HG03095 (cell line): ENCODE data around the gene NKAIN4.
"Not testable (repeated sequence)": the region's sequence is repeated elsewhere in the genome, so short reads cannot be mapped to it uniquely, and the experiment has no call there.

Experiments
- ATAC-seq: cut with Tn5 transposase; IDR thresholded peaks from one replicate; pipeline ENCODE4 v1.9.1; 2021; ENCODE audit warnings: moderate library complexity; ENCODE audit not compliant: unreplicated experiment

Gene NKAIN4

DNA sequence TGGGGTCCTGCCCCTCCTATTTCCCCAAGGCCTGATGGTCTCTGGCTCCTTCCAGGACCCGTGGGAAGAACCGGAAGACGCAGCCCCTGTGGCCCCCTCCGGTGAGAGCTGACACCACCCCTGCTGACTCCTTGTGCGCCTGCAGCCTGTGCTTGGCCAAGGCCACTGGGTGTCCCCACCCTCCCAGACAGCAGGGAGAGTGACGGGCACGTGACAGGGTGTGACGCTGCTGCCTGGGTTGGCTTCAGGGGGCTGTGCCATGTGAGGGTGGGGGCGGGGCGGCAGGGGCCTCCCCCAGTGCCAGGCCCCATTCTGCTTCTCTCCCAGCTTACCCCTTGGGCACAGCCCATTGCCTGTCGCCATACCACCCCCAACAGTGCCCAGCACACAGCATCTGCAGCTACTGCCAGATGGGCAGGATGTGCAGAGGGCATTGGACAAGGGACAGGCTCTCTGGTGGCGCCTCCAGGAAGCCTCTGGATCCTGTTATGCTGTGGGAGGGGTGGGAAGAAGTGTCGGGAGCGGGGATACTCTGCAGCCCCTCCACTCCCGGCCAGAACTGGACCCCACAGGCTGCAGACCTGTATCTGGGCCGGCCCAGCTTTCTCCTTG lies 15.6 kb downstream of the NKAIN4 start:
- no peak for ATAC-seq

DNA sequence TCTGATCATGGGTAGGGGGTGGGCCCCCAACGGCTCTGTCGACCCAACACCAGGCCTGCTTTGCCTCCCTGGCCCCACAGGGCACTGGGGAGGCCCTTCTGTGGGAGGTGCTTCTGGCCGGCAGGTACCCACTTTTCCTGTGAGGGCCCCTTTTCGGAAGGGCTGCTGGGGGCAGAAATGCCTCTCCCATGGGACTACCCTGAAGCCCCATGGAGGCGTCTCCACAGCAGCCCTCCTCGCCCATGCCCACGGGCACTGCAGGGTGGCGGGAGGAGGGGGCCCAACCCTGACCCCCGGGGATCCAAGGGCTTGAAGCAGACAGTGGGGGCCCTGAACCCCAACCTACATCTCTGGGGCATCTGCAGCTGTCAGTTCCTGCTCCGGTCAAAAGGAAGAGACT lies 16.2 kb downstream of the NKAIN4 start:
- ATAC-seq: no peak

DNA sequence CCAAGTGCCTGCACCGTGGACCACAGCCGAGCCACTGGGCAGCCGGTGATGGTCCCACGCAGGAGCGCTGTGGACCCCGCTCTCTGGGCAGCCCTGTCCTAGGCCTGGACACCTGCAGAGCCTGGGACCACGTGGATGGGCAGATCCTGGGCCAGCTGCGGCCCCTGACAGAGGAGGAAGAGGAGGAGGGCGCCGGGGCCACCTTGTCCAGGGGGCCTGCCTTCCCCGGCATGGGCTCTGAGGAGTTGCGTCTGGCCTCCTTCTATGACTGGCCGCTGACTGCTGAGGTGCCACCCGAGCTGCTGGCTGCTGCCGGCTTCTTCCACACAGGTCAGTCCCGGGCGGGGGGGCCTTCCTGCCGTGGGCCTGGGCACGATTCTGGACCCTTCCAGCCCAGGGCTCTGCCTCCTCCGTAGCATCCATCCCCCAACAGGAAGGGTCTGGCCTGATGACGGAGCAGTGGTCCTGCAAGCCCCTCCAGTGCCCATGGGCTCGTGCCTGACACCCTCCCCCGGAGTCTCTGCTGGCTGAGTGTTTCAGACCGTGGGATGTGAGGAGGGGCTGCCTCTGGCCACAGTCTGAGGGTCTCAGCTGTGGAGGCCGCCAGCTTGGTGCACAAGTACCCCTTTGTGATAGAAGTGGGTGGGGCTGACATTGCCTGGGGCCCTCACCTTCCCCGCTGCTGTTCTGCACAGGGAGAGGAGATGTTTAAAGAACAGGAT lies 18.0 kb downstream of the NKAIN4 start:
- no peak for ATAC-seq

DNA sequence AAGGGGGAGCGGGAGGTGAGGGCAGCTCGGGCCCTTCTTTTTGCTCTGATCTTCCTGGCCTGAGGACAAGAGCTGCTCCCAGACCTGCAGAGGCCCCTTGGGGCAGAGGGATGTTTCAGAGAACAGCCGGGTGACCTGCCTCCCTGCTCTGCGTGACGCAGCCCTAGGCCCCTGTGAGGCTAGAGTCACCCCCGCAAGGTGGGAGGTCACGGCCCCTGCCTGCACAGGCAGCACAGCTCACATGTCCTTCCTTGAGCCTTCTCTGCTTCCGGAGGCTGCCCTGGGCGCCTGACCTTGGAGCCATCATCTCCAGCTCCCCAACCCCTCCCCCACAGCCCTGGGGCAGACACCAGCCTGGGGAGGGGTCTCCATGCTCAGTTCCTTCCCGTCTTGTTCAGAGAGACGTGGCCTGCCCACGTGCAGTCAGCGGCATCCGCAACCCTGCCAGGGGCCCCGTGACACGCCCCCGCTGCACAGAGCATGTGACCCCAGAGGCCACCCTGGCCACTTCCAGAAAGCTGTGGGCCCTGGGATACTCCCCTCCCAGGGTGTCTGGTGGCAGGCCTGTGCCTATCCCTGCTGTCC lies 18.8 kb downstream of the NKAIN4 start, which contains the start of gene BIRC7:
BIRC7 (plus strand) TSS at position 507 of the 585 bp plus-strand sequence. CDS start 192 bp downstream, outside the sequence.
- no peak for ATAC-seq

DNA sequence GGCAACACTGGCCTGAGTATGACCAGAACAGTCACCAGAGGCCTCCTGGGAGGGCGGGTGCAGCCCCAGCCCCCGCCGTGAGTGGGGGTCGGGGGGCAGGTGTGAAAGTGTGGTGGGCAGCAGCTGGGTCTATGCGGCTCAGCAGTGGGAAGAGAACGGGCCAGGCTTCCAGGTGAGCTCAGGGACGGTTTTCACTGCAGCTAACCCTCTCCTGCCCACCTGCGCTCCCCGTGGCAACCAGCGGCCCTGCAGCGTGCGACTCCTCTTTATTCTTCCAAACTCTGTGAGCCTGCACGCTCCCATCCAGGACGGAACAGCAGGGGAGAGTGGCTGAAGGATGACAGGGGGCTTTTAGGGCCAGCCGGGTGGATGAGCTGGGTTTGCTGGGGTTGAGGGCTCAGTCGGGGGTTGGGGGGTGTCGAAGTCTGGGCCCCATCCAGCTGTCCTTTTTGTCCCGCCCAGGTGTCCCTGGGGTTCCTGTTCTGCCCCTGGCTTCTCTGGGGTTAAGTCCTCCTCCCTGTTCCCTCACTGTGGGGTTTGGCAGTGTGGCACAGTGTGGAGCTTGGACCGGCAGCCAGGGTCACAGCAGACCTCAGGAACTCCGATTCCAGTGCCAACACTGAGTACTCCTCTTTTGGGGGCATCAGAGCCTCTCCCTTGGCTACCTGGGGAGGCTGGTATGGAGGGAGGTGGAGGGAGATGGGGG lies 19.4 kb downstream of the NKAIN4 start:
- ATAC-seq: no peak

DNA sequence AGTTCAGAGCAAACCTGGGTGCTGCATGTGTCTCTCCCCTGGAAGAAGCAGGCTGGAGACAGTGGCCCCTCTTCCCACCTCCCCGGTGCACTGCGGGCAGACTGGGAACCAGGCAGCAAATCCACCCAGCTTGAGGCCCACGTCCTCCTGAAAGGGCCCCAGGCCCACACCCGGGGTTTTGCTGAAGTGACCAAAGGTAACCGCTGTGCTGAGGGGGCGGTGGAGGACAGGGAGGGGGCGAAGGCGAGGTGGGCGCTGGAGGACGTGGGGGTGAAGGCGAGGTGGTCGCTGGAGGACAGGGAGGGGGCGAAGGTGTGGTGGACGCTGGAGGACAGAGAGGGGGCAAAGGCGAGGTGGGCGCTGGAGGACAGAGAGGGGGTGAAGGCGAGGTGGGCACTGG lies 20.3 kb downstream of the NKAIN4 start:
- no peak for ATAC-seq

DNA sequence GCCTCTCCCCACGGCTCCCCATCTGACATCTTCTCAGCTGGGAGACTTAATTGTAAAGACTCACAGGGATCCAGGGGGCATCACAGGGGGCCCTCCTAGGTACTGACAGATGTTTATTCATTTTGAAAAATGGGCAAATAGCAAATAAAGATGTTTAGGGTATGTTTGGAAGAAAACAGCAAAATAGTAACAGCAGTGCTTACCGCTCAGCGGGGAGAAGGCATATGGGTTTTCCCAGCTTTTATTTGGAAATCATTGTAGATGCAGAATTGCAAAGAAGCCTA lies 21.3 kb downstream of the NKAIN4 start:
- ATAC-seq: no peak

DNA sequence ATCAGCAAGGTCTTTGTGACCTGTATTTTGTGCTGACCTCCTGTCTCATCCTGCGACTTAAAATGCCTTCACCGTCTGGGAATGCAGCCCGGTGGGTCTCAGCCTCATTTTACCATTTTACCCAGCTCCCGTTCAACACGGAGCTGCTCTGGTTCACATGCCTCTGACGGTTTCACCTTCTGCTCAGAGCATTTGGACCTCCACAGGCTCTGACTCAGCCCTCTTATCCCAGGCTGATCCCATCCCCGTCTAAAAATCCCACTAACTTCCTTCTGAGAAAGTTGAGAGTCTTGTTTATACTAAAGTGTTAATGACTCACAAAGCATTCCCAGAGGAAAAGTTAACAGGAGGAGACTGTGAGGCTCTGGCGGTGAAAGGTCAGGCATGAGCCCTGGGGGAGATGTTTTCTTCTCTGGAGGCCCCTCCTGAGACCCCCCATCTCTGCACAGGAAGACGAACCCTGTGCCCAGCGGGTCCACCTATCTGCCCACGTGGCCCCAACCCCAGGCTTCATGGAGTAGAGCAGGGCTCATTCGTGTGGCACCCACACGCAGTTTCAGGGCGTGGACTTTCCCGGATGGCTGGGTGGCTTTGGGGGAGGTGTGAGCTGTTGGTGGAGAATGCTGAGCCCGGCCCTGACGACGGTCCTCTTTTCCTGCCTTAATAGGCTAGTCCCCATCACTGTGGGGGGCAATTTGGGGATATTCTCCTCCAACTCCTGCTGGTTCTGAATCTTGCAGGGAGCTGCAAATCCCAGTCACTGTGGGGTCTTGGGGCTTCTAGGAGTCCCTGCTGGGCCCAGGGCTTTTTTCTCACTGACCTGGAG lies 21.8 kb downstream of the NKAIN4 start:
- no peak for ATAC-seq

DNA sequence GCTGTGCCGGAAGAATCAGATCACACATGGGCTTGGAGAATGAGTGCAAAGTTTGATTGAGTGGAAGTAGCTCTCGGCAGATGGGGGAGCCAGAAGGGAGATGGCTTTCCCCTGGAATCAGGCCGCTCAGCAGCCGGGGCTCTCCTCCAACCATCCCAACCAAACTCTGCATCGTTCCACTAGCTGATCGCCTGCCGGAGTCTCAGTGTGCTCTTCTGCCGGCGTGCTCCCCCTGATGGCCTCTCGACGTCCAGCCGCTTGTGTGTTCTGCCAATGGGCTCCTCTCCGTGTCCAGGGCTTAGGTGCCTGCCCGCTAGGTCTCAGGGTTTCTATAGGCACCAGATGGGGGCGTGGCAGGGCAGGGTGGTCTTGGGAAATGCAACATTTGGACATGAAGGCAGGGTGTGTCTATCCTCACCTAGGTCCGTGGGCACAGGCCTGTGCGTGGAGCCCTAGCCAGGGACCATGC lies 23.4 kb downstream of the NKAIN4 start:
- ATAC-seq: no peak

DNA sequence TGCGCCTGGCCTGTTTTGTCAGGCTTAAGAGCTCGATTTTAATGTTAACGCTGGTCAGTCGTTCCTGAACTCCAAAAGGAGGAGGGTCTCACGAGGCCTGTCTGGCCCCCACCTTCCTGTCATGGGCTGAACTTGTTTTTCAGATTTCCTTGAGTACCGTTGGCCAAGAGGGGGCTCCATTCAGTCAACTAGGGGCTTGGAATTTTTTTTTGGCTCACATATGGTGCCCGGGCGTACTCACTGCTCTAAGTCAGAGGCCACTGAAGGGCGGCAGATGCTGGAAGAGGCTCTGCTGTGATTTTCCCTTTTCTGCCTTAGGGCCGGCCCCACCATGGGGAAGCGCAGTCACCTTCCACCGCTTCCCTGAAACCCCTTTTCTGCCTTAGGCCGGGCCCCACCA lies 25.5 kb downstream of the NKAIN4 start:
- ATAC-seq: no peak

DNA sequence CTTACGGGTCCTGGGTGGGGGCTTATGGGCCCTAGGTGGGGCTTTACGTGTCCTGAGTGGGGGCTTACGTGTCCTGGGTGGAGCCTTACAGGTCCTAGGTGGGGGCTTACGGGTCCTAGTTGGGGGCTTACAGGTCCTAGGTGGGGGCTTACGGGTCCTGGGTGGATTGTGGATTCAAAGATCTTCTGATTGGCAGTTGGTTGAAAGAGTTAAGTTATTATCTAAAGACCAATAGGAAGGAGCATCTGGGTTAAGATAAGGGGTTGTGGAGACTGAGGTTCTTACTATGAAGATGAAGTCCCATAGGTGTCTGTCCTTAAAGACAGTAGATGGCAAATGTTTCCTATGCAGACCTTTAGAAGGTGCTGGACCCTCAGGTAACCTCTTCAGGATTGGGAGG lies 27.0 kb downstream of the NKAIN4 start:
- ATAC-seq: no peak

DNA sequence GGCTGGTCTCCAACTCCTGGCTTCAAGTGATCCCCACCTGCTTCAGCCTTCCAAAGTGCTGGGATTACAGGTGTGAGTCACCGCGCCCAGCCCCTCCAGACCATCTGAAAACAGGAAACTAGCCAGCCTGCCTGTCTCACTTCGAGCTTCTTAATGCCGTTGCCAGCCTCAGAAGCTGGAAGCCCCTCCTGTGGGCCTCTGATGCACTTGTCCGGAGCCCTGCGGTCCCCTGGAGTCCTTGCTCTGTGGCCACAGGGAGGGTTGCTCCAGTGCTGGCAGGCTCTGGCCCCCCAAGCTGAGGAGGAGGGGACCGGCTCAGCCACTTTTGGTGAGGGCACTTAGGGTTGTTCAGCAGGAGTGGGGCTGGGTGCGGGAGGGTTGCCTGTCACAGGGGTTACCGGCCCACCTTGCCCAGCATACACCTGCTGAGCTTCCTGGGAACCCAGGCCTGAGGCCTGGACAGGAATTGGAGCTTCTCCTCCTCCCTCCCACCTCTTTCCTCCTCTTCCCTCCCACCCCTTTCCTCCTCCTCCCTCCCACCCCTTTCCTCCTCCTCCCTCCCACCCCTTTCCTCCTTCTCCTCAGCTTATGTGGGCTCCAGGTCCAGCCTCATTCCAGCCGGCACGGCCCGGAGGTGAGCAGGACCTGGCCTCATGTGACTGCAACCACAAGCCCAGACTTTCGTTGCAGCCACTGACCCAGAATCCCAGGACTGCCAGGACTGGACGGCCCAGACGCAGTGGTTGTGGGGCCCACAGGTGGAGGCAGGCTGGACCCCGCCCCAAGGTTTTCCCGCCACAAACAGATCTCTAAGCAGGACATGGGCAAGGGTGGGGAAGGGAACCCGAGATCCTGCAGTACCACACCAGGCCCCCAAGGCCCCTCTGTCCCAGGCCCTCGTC lies 28.0 kb downstream of the NKAIN4 start:
- no peak for ATAC-seq

DNA sequence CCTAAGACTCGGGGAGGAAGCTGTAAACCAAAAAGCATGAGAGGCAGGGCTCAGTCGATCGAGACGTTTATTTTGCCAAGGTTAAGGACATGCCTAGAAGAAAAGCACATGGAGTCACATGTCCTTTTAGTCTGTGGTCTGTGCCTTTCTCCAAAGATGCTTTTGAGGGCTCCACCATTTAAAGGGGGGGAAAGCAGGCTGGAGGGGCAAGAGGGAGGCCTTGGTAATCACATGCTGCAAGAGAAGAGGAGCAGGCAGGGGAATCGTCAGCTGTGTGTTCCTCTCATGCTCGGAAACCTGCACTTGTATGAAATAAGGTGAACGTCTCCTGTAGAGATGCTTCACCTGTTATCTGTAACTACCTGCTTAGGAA lies 29.2 kb downstream of the NKAIN4 start:
- ATAC-seq: no peak

DNA sequence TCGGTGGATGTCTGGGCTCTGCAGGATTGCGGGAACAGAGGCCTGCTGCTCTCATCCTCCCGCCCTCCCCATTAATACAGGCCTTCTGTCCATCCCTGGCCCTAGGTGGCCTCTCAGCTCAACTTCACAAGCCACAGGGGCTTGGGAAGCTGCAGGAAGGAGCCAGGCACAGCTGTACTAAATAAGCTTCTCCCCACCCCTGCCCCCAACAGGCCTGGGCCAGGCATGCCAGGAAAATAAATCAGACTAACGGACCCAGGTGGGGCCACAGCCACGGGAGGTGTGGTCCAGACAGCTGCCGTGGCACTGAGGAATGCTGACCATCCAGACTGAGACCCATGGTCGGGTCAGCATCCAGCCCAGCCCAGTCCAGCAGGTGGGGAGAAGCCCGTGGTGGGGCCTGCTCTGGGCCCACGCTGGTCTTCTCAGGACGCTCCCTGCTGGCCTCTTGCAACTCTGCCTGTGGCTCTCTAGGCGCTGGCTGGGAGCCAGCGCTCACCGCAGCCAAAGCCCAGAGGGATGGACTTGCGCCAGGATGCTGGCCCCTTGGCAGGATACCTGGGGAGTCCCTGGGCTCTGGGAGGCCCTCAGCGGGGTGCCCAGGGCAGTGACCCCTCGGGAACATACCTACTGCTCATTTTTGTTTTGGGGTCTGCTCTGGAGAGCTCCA lies 29.7 kb downstream of the NKAIN4 start:
- no peak for ATAC-seq

DNA sequence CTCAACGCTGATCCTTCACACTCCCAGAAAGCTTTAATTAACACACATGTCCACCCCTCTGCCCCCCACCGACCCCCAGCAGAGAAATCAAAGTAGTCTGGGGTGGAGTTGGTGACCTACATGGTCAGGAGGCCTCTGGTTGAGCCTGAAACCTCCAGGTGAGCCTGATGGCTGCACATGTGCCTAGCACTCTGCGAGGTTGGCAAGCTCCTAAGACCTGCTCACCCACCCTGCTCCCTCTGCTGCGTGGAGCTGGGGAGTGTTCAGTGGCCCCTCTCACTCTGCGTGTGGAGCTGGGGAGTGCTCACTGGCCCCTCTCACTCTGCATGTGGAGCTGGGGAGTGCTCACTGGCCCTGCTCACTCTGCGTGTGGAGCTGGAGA lies 30.4 kb downstream of the NKAIN4 start:
- no peak for ATAC-seq

DNA sequence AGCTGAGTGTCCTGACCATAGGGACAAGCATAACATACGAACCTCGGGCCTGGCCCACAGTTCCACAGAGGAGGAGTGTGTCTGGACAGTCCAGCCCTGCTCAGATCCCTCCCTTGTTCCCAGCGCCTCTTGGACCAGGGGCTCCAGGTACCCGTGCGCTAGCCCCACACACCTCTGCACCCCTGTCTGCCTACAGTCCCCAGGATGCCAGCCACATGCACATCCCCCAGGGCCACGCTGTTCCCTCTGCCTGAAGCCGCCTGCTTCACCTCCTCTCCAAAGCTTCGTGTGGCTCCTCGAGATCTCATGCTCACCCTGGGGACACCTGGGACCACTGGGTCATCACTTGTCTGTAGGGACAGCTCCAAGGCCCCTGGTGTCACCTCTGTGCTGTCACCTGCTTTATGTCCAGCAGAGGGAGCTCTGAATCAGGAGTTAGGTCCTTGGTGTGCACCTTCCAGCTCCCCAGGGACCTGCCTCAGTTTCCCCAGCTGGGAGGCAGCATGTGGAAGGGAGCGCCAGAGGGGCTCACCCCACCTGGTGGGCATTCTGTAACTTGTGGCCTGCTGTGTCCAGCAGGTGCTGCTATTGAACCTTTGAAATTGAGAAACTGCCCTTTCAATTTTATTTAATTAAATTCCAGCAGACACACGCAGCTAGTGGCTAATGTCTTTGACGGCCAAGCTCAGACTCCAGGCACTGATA lies 31.0 kb downstream of the NKAIN4 start:
- ATAC-seq: no peak

DNA sequence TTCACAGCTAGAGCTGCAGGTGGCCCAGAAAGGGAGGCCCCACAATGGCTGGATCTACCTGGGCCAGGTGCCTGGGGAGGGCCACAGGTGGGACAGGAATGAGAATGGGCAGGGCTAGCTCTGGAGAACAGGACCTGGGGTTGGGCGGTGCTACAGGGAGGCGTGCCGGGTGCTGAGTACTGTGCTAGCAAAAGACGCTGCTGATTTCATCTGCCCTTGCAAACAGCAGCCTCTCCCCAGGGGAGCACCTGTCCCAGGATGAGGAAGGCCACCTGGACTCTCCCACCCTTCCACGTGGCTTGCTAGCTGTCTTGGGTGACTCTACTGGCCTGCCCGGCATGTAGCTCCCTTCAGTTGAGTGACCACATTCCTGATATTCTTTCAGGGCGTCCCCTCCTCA lies 31.7 kb downstream of the NKAIN4 start:
- ATAC-seq: no peak

DNA sequence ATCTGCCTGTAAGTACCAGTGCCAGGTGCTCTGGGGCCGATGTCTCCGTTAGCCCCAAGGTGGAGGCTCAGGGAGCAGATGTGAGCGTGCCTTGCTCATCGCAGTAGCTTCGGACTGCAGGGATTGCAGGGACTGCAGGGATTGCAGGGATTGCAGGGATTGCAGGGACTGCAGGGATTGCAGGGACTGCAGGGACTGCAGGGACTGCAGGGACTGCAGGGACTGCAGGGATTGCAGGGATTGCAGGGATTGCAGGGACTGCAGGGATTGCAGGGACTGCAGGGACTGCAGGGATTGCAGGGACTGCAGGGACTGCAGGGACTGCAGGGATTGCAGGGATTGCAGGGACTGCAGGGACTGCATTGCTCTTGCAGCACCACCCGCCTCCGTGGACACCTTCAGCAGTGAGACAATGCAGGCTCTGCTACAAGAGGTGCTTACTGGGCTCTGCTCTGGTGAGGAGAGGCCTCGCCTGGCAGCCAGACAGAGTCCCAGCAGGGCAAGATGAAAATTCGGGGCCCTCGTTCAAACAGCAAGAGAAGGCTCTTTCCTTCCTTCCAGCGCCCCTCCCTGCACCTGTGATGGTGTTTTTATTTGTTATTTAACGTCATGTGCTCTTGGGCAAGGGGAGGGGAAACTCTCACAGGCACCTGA lies 32.7 kb downstream of the NKAIN4 start:
- not testable (repeated sequence) for ATAC-seq
